Liver (tissue), 3 donors: ENCODE data around the gene PHKG1.

Source experiments
- EGR1 ChIP-seq, 2 donors: IDR thresholded peaks; 2 replicates each; pipeline ENCODE4 v1.6.1; 2016 to 2018; ENCODE audit warnings: antibody characterized with exemption in 2 of 2, low read depth in 2 of 2
- GABPA ChIP-seq, 2 donors: IDR thresholded peaks in 1 of 2; conservative IDR thresholded peaks in 1 of 2; 2 replicates each; pipeline ENCODE4 v1.6.1; 2016; ENCODE audit warnings: antibody characterized with exemption in 2 of 2, mild to moderate bottlenecking in 1 of 2, moderate library complexity in 1 of 2
- JUND ChIP-seq, 2 donors: IDR thresholded peaks; 2 replicates each; pipeline ENCODE4 v1.6.1; 2016; ENCODE audit warnings: antibody characterized with exemption in 2 of 2
- SP1 ChIP-seq: IDR thresholded peaks from 2 replicates; pipeline ENCODE4 v1.6.1; 2018; ENCODE audit warnings: antibody characterized with exemption, mild to moderate bottlenecking
- YY1 ChIP-seq: IDR thresholded peaks from 2 replicates; pipeline ENCODE4 v1.6.1; 2016; ENCODE audit warnings: antibody characterized with exemption, mild to moderate bottlenecking
- TF ChIP-seq, protein P1 (sequence below): fragments of 150-350 bp; IDR thresholded peaks from 2 replicates; pipeline ENCODE4 v1.5.1; 2017; ENCODE audit warnings: improper control_type of control experiment, low read depth, low read length; ENCODE audit not compliant: missing input control
- TF ChIP-seq, protein P2 (sequence below): IDR thresholded peaks from 2 replicates; pipeline ENCODE4 v1.6.1; 2016; ENCODE audit warnings: antibody characterized with exemption, mild to moderate bottlenecking
- donor health status: healthy.
- donor health status: healthy.

- TF ChIP-seq YY1 (no peak), SP1 (no peak), EGR1 (IDR thresholded peaks at IDR 0.05; ENCODE audit: low read depth in 2 of 2) (no peak), JUND (IDR thresholded peaks at IDR 0.05) (no peak), GABPA (IDR thresholded peaks at IDR 0.05 in 1 of 2, conservative IDR thresholded peaks at IDR 0.05 in 1 of 2) (no peak)
- TF ChIP-seq, protein P1, sequence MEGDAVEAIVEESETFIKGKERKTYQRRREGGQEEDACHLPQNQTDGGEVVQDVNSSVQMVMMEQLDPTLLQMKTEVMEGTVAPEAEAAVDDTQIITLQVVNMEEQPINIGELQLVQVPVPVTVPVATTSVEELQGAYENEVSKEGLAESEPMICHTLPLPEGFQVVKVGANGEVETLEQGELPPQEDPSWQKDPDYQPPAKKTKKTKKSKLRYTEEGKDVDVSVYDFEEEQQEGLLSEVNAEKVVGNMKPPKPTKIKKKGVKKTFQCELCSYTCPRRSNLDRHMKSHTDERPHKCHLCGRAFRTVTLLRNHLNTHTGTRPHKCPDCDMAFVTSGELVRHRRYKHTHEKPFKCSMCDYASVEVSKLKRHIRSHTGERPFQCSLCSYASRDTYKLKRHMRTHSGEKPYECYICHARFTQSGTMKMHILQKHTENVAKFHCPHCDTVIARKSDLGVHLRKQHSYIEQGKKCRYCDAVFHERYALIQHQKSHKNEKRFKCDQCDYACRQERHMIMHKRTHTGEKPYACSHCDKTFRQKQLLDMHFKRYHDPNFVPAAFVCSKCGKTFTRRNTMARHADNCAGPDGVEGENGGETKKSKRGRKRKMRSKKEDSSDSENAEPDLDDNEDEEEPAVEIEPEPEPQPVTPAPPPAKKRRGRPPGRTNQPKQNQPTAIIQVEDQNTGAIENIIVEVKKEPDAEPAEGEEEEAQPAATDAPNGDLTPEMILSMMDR, result no peak
- TF ChIP-seq, protein P2, sequence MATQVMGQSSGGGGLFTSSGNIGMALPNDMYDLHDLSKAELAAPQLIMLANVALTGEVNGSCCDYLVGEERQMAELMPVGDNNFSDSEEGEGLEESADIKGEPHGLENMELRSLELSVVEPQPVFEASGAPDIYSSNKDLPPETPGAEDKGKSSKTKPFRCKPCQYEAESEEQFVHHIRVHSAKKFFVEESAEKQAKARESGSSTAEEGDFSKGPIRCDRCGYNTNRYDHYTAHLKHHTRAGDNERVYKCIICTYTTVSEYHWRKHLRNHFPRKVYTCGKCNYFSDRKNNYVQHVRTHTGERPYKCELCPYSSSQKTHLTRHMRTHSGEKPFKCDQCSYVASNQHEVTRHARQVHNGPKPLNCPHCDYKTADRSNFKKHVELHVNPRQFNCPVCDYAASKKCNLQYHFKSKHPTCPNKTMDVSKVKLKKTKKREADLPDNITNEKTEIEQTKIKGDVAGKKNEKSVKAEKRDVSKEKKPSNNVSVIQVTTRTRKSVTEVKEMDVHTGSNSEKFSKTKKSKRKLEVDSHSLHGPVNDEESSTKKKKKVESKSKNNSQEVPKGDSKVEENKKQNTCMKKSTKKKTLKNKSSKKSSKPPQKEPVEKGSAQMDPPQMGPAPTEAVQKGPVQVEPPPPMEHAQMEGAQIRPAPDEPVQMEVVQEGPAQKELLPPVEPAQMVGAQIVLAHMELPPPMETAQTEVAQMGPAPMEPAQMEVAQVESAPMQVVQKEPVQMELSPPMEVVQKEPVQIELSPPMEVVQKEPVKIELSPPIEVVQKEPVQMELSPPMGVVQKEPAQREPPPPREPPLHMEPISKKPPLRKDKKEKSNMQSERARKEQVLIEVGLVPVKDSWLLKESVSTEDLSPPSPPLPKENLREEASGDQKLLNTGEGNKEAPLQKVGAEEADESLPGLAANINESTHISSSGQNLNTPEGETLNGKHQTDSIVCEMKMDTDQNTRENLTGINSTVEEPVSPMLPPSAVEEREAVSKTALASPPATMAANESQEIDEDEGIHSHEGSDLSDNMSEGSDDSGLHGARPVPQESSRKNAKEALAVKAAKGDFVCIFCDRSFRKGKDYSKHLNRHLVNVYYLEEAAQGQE, result no peak
Observed at GRCh38 chr7:56107954-56108258, 15.2 kb upstream of the PHKG1 start.
